Measurements from ENCODE around the gene SEZ6L2.

- TF ChIP-seq POLR2A (conservative IDR thresholded peaks at IDR 0.05), result no peak
- no peak for TF ChIP-seq ZNF408 (CRISPR knock-in tag; IDR thresholded peaks at IDR 0.05; ENCODE audit: low read depth)
- no peak for TF ChIP-seq POLR2AphosphoS5 (IDR thresholded peaks at IDR 0.05; ENCODE audit: control insufficient read depth, insufficient read depth, low read depth, low read length)
- TF ChIP-seq MTA3 (IDR thresholded peaks at IDR 0.05; ENCODE audit: borderline replicate concordance), result no peak
- TF ChIP-seq MEF2A (IDR thresholded peaks at IDR 0.05; ENCODE audit: control insufficient read depth, low read depth, low read length), result no peak
- no peak for TF ChIP-seq SIN3B (IDR thresholded peaks at IDR 0.05; ENCODE audit: low read depth)
- TF ChIP-seq, protein P1, sequence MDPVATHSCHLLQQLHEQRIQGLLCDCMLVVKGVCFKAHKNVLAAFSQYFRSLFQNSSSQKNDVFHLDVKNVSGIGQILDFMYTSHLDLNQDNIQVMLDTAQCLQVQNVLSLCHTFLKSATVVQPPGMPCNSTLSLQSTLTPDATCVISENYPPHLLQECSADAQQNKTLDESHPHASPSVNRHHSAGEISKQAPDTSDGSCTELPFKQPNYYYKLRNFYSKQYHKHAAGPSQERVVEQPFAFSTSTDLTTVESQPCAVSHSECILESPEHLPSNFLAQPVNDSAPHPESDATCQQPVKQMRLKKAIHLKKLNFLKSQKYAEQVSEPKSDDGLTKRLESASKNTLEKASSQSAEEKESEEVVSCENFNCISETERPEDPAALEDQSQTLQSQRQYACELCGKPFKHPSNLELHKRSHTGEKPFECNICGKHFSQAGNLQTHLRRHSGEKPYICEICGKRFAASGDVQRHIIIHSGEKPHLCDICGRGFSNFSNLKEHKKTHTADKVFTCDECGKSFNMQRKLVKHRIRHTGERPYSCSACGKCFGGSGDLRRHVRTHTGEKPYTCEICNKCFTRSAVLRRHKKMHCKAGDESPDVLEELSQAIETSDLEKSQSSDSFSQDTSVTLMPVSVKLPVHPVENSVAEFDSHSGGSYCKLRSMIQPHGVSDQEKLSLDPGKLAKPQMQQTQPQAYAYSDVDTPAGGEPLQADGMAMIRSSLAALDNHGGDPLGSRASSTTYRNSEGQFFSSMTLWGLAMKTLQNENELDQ (CRISPR knock-in tag; IDR thresholded peaks at IDR 0.05; ENCODE audit: borderline replicate concordance), result no peak
- TF ChIP-seq LARP7 (IDR thresholded peaks at IDR 0.05), result no peak
- TF ChIP-seq PHF21A (IDR thresholded peaks at IDR 0.05; ENCODE audit: borderline replicate concordance, low read depth), result no peak
Observed at GRCh38 chr16:29871822-29872546, 27.4 kb downstream of the SEZ6L2 start.

Measured in K562 (cell line).